ENCODE measurements around the gene CFAP45. TPM values are rescaled to one million over a fixed set of nuclear protein-coding genes. Genes with fewer than 3 reads are reported as not detected.

Gene CFAP45
- total RNA-seq, 4 donors from 2014 or later, result 0.48 to 0.95 TPM; not detected in 2

DNA sequence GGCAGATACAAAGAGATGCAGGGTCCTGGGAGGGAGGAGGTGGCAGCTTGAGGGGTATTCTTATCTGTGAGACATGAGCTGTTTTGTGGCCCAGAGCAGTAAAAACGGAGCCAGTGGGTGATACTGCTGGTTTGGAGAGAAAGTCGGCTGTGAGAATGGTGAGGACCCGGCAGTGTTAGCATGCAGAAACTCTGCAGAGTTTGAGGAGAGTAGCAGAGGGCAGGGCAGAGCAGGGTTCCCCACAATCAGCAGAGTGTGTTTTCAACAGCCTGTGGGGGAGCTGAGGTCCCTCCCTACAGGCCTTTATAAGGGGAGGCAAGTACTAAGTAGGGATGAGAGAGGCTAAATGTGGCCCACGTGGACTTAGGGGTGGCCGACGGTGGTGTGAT lies 72.9 kb downstream of the CFAP45 start:
- intact Hi-C loops (cut with DNase I), result no loop called here
- no peaks in the 10 kb centered on the region for H3K36me3 ChIP-seq

DNA sequence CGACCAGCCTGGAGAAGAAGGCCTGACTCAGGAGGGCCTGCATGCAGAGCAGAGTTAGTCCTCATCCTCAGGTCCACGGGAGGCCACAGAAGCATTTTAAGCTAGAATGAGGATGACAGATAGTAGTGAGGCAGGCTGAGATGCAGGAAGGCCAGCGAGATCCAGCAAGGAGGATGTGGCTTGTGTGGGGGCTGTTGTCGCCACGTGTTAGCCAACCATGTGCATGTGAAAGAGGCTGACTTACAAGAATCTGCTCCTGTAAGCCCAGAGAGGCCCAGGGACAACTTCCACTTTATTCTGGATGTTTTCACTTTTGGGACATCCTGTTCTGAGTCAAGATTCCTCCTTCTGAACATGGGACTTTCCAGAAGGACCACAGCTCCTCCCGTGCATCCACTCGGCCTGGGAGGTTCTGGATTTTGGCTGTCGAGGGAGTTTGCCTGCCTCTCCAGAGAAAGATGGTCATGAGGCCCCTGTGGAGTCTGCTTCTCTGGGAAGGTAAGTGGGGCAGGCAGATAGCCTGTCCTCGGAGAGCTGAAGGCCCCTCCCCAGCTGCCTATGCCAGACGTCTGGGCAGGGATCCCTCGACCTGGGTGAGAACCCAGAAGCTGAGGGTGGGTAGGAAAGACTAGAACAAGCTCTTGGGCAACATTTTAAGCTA lies 73.4 kb downstream of the CFAP45 start, which contains the start of gene SLAMF8:
TSS of gene SLAMF8 (plus strand) at position 433 of the 661 bp plus-strand sequence. CDS start at position 459, 26 bp downstream.
- no peak for DNase-seq
- Histone ChIP-seq H3K4me1 (peaks cover 0 to 53% (median 6%) of the 10 kb centered on the region in 3 donors), H3K27ac (peak within 1 kb of the TSS in 1 of 4 donors; percentile 33), H3K9me3 (no peaks in the 10 kb centered on the region), H3K27me3 (no peaks in the 10 kb centered on the region), H3K4me3 (peak within 1 kb of the TSS in 2 of 4 donors; percentile 0 to 27), H3K36me3 (no peaks in the 10 kb centered on the region)
- 57 to 68% methylated on average over 7 of the region's 11 CpGs for WGBS, 2 donors
- intact Hi-C loops (cut with DNase I), result no loop called here
- no peak for TF ChIP-seq CTCF (IDR thresholded peaks at IDR 0.05)
- no peak for TF ChIP-seq POLR2A (IDR thresholded peaks at IDR 0.05)

More for the DNA sequence above, 72.9 kb downstream of the CFAP45 start:
- Histone ChIP-seq H3K27me3 (no peaks in the 10 kb centered on the region), H3K4me3 (peak overlapping the region in 2 of 4 donors; percentile 0 to 27), H3K27ac (peak overlapping the region in 1 of 4 donors; percentile 33), H3K4me1 (peaks cover 0 to 53% (median 6%) of the 10 kb centered on the region in 3 donors), H3K9me3 (no peaks in the 10 kb centered on the region)
- 75 to 84% methylated on average over 6 of the region's 6 CpGs for WGBS, 2 donors
- TF ChIP-seq CTCF (IDR thresholded peaks at IDR 0.05) (no peak), POLR2A (IDR thresholded peaks at IDR 0.05) (no peak)
- DNase-seq, result no peak

DNA sequence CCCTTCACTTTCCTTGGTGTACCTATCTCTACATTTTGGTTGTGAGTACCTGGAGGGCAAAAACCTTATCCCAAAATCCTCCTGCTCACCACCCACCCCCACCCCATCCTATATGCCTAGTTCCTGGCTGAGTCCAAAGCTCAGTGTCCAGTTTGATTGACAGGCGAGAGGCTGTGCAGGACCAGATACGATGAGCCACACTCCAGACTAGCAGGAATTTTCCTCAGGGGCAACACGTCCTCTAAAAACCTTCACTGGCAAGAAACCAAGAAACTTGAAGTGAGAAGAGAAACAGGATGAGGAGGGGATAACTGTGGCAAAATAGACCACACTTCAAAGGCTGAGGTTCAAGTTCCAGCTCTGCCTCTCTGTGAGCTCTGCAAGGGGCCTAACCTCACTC lies 74.4 kb downstream of the CFAP45 start:
- H3K4me3 ChIP-seq, result no peak overlapping the region
- no peak overlapping the region for H3K27ac ChIP-seq
- H3K9me3 ChIP-seq, result no peaks in the 10 kb centered on the region
- no peak for DNase-seq
- H3K36me3 ChIP-seq, result no peaks in the 10 kb centered on the region
- peaks cover 0 to 5% (median 0%) of the 10 kb centered on the region in 4 donors for H3K27me3 ChIP-seq
- no peak for TF ChIP-seq CTCF (IDR thresholded peaks at IDR 0.05)
- no peak for TF ChIP-seq POLR2A (IDR thresholded peaks at IDR 0.05)
- H3K4me1 ChIP-seq, result peaks cover 0 to 53% (median 6%) of the 10 kb centered on the region in 3 donors
- 40 to 57% methylated on average over 1 to 2 of the region's 3 CpGs for WGBS, 2 donors
- intact Hi-C loops (cut with DNase I), result no loop called here

GRCh38 chr1:159823406-159823805 lies 76.6 kb downstream of the CFAP45 start:
- Histone ChIP-seq H3K36me3 (no peaks in the 10 kb centered on the region), H3K9me3 (no peaks in the 10 kb centered on the region), H3K27me3 (peaks cover 0 to 5% (median 0%) of the 10 kb centered on the region in 4 donors), H3K4me3 (no peak overlapping the region), H3K27ac (no peak overlapping the region), H3K4me1 (peaks cover 0 to 42% (median 6%) of the 10 kb centered on the region in 3 donors)
- intact Hi-C loops (cut with DNase I), result no loop called here
- 19 to 49% methylated on average over 5 to 6 of the region's 7 CpGs for WGBS, 2 donors
- DNase-seq, result no peak
- TF ChIP-seq CTCF (IDR thresholded peaks at IDR 0.05), result no peak
- no peak for TF ChIP-seq POLR2A (IDR thresholded peaks at IDR 0.05)

Small RNAs within 50 kb of the gene (small RNA-seq; reads per million reads assigned to genes)
- gene MIR4259 (0 reads per million in 4 donors), gene RF00570 (0 to 0.27 (median 0.07) reads per million in 4 donors)

Other genes with a start within 250 kb of the CFAP45 start
- gene CRP, start 185.6 kb downstream of the CFAP45 start, total RNA-seq, result not detected
- gene DUSP23, start 119.2 kb downstream of the CFAP45 start, total RNA-seq, result 100 to 1,000 TPM in 1 of 4 donors, 10 to 100 TPM in 3; 65.2 to 103 (median 91.3) TPM
- gene FCRL6, start 97.8 kb downstream of the CFAP45 start, total RNA-seq, result under 1 TPM in 1 of 4 donors, not detected in 3; 0.76 TPM
- gene SLAMF8, start 73.3 kb downstream of the CFAP45 start, total RNA-seq, result 1 to 10 TPM in 2 of 4 donors, under 1 TPM in 2; 0.49 to 9.0 (median 3.1) TPM
- 1 to 10 TPM in 3 of 4 donors, under 1 TPM in 1; 0.38 to 7.8 (median 1.8) TPM for gene VSIG8, start 37.5 kb downstream of the CFAP45 start, total RNA-seq
- 100 to 1,000 TPM; 308 to 468 (median 357) TPM for gene TAGLN2, start 25.3 kb upstream of the CFAP45 start, total RNA-seq
- 10 to 100 TPM in 1 of 4 donors, 1 to 10 TPM in 3; 4.2 to 12.0 (median 8.8) TPM for gene IGSF9, start 45.4 kb upstream of the CFAP45 start, total RNA-seq
- under 1 TPM in 2 of 4 donors, not detected in 2; 0.92 to 0.99 TPM for gene SLAMF9, start 54.1 kb upstream of the CFAP45 start, total RNA-seq
- 1 to 10 TPM; 2.7 to 3.8 (median 2.9) TPM for gene PIGM, start 131.8 kb upstream of the CFAP45 start, total RNA-seq
- gene KCNJ10, start 170.0 kb upstream of the CFAP45 start, total RNA-seq, result under 1 TPM in 1 of 4 donors, not detected in 3; 0.59 TPM
- gene KCNJ9, start 181.4 kb upstream of the CFAP45 start, total RNA-seq, result not detected
- 10 to 100 TPM; 17.0 to 19.6 (median 17.2) TPM for gene IGSF8, start 198.5 kb upstream of the CFAP45 start, total RNA-seq
- 10 to 100 TPM in 1 of 4 donors, 1 to 10 TPM in 3; 2.2 to 32.6 (median 5.3) TPM for gene ATP1A2, start 215.6 kb upstream of the CFAP45 start, total RNA-seq